ENCODE results near the gene MCM6.

DNA sequence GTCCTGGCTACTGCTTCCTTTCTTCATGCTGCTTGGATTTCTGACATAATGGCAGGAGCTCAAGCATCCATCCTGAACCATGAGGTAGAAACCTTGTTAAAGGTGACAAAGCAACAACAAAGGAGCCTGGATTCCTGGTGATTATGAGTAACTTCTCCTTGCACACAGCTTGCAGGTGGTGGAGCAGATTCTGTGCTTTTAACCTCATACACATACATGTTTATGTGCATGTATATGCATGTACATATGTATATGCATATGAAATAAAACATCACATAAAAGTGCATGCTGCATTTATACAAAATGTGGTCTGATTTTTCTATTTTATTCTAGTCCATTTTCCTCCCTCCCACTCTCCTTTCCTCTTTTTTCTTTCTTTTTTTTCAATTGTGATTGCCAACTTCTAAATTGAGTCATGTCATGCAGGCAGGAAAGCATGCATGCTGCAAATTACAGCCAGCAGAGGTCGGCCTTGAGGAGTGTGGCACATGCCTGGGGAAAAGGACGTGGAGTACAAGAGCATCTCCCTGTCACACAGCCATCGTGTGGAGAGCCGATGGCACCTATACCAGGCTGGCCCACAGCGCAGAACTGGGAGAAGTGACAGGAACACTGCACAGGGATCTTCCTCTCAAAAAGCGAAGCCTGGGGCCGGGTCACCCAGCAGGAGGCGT lies 57.2 kb downstream of the MCM6 start:
- TF ChIP-seq, protein P1, sequence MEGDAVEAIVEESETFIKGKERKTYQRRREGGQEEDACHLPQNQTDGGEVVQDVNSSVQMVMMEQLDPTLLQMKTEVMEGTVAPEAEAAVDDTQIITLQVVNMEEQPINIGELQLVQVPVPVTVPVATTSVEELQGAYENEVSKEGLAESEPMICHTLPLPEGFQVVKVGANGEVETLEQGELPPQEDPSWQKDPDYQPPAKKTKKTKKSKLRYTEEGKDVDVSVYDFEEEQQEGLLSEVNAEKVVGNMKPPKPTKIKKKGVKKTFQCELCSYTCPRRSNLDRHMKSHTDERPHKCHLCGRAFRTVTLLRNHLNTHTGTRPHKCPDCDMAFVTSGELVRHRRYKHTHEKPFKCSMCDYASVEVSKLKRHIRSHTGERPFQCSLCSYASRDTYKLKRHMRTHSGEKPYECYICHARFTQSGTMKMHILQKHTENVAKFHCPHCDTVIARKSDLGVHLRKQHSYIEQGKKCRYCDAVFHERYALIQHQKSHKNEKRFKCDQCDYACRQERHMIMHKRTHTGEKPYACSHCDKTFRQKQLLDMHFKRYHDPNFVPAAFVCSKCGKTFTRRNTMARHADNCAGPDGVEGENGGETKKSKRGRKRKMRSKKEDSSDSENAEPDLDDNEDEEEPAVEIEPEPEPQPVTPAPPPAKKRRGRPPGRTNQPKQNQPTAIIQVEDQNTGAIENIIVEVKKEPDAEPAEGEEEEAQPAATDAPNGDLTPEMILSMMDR (IDR thresholded peaks at IDR 0.05), result no peak
- TF ChIP-seq POLR2A (IDR thresholded peaks at IDR 0.05), result no peak

Measured in testis (tissue), 2 donors.